HTR-8/SVneo (cell line): ENCODE measurements around the gene CLIP4.

Experiments
- DNase-seq: peaks from one replicate; pipeline ENCODE4 v3.0.0; 2011; ENCODE audit warnings: low spot score, mixed read lengths; ENCODE audit not compliant: insufficient read length
- FAIRE-seq: peaks from 2 replicates; lab custom pipeline; 2011; peaks lifted over from hg19 to GRCh38; lab: Jason Lieb, UNC

The CLIP4 gene

DNA sequence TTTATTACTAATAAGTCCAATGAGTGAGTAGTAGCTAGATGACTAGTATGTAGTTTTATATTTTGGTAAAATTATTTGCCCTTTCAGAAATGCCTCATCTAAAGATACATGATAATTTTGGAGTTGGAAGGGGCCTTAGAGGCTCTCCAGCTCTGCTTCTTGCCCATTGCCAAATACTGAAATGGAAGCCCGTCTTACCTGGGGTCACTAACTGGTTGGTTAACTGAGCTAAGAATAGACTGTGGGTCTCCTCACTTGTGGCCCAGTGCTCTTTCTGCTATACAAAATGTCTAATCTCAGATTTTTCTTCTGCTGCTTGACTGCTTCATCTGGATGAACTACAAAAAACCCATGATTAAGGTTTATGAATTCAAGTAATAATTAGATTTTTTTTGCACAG lies 67.1 kb downstream of the CLIP4 start:
- no peak for DNase-seq
- no peak for FAIRE-seq

DNA sequence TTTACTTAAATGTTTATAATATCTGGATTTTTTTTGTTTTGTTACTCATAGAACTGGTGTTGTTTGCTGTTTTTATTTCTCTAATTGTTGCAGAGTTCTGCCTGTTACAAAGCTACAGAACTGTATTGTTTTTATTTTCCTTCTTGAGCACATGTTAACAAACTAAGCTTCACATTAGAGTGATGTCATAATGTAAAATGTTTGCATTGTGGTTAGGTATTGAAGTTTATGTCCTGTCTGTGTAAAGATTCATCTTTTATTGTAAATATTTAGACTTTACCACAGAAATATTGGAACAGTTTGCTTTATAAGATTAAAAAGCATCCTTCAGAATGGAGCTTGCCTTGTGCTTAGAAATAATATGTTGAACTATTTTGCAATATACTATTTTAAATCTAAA lies 67.7 kb downstream of the CLIP4 start:
- DNase-seq, result no peak
- FAIRE-seq, result no peak

DNA sequence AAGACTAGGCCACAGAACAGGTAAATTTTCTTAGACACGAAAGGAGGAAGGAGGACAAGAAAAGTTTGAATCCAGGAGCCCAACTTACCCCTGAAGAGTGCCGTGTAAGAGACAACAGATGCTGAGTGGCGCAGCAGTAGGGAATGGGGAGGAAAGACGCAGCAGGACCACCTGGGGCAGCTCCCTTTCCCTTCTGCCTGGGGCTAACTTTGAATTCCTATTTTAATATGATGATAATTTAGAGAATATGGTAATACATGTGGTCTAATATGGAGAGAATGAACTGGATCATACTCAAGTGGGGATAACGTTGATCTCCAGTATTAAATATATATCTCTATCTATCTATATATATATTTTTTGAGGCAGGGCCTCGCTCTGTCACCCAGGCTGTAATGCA lies 69.3 kb downstream of the CLIP4 start:
- DNase-seq (no peak), FAIRE-seq (no peak)

DNA sequence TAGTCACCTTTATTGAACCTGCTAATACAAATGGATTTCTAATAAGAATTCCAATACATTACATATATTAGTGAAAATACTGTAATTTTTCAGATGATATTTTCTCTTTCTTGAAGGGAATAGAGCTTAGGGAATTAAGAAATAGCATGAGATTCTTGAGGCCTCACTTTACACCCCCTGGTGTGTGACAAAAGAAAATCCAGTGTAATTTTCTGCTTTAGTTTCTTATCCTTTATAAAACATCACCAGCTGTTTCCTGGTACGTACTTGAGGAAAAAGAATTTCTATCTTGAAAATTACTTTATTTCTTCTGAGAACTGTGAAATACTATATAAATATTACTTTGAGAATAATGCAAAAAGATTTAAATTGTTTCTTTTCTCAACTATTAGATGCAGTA lies 71.6 kb downstream of the CLIP4 start:
- FAIRE-seq (no peak), DNase-seq (no peak)

DNA sequence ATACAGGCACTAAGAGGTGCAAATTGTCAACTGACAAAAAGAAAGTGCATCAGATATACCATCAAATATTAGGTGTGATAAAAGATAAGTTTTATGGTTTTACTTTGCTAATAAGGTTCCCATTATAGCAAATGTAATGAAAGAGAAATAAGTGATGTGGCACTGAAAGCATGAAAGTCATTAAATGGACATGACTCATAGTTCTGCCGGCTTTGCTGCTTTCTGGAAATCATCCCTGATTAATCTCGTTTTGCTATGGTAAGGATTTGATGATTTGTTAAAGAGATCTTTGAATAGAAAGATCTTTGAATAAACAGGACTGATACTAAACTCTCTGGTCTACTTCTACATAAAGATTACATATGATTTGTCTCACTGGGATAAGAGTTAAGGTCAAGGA lies 72.7 kb downstream of the CLIP4 start:
- no peak for DNase-seq
- FAIRE-seq, result peak; percentile 36

DNA sequence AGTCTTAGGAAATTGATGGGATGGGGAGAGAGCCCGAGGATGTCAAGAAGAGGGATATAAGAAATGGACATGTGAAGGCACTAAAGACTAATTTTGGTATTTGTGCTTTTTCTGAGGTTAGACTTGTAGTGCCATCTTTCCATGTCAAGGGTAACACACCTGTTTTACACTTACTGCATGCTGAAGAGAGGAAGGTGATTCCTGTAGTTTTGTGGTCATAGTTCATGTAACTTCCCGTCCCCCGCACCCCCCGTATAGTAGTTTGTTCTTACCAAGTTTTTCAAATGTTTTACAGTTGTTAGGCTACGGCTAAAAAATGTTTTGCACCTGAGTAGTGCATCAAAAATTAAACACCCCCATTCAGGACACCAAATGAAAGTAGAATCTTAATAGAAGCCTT lies 73.8 kb downstream of the CLIP4 start:
- FAIRE-seq, result no peak
- no peak for DNase-seq

DNA sequence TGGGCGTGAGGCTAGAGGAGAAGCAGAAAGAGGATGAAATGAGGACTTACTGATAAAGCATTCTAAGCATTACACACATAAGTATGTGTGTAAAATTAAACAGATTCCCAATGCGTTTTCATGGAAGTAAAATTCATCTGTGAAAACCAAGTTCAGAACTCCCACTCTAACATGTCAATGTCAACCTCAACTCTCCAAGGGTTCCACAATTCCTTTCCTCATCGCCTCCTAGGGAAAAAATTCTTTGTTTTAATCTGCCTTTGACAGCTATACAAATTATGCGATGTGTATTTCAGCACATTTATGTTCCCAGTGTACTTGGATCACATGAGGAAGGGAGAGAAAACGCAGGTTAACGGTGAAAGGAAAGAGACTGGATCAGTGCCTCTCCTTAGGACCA lies 76.6 kb downstream of the CLIP4 start:
- FAIRE-seq (no peak), DNase-seq (no peak)

DNA sequence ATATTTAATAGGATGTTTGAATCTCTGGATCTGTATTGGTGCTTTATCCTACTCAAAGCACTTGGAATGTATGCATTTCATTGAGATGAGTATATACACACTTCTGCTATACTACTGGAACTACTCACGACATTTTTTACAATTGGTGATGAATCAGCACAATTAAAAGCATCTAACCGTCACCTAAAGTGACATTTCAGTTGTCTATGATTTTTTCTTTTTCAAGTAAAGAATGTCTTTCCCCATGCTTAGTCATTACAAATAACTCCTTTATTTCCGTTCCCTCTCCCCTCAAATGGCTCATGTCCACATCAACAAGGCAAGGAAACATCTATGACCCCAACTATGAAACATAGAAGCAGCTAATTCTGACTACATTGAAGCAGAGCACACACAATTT lies 77.3 kb downstream of the CLIP4 start:
- no peak for FAIRE-seq
- DNase-seq, result peak; percentile 25

DNA sequence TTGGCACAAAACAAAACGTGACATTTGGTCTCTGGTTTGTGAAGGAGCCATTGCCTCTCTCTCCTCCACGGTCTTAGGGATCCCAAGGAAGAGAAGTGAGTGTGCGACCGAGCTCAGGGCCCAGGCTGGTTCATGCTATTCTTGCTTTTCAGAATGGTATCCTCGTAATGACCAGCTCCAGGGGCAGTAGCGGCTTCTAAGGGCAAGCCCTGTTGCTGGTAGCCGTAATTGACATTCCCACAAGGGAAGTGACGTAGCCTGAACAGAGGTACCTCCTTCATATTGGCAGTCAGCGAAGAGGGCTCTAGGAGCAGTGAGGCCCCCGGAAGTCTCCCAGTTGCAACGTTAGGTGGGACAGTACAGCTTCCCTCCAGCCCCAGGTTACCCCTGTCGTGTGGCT lies 77.9 kb downstream of the CLIP4 start:
- FAIRE-seq (peak; percentile 38), DNase-seq (no peak)

DNA sequence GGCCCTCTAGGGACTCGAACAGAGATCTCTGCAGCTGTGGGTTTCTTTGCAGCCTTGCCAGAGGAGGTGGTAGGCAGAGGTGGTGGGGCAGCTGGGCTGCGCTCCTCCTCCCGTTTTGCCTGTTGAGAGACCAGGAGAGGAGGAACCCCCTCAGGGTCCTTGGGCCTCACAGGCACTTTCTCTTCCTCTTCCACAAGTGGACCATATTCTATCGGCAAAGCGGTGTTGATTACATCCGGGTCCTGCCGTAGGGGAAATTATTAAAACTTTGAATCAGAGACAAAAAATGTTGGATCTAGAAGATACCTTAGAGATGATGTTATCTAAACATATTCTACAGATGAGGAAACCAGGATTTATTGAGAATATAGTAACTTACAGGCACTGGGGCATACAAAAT lies 78.5 kb downstream of the CLIP4 start:
- no peak for DNase-seq
- no peak for FAIRE-seq

DNA sequence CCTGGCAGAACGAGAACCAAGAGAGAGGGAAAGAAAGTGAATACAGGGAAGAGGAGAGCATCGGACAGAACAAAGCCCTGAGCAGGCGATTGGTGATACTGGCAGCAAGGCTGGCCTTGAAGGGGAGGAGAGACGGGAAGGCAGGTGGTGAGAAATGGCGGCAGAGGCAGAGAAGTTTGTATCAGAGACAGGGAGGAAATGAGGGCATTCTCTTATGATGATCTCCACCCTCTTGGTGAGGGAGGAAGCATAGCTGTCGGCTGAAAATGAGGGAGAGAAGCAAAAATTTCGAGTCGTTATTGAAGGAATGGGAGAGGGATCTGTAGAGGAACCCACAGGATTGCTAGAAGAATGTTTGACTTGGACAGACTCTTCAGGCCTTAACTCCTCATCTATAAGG lies 80.6 kb downstream of the CLIP4 start:
- FAIRE-seq, result no peak
- DNase-seq, result no peak

DNA sequence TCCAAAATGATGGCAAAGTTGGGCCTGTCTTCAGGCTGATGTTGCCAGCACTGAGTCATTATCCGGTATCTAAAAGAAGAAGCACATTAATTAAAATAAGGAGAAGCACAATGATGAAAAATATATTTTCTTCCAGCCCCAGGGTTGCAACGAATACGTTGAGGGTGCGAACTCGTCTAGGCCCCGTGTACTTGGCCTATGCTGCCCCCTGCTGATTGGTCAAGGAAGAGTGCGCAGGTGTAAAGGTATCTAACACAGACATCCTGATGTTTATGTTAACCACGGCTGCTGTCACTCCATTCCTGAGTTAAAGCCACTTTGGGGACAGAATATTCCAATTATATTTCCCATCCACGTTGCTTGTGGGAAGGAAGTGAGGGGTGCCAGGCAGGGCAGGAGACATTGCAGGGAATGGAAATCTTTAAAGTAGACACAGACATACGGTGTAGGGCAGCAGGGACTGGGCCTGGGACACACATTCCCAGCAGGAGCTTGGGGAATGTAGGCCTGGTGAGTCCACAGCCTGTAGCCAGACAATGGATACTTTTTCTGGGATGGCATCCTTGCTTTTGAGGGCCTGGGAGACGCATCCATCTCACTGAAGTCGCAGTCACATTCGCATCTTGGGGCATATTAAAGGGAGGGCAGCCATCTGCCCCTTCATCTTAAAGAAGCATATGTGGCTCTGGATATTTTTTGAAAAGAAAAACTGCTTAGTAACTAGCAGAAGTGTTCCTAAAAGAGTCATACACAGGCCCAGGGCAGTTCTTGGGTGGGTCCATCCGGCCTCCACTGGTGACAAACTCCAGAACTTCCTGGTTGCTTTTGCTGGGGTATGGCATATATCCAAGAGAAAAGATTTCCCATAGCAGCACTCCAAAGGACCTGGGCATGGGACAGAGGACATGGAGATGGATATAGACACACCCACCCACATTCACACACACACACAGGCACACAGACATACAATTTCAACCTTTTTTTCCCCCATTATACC lies 81.9 kb downstream of the CLIP4 start:
- peak; percentile 68 for DNase-seq
- peak; percentile 96 for FAIRE-seq

DNA sequence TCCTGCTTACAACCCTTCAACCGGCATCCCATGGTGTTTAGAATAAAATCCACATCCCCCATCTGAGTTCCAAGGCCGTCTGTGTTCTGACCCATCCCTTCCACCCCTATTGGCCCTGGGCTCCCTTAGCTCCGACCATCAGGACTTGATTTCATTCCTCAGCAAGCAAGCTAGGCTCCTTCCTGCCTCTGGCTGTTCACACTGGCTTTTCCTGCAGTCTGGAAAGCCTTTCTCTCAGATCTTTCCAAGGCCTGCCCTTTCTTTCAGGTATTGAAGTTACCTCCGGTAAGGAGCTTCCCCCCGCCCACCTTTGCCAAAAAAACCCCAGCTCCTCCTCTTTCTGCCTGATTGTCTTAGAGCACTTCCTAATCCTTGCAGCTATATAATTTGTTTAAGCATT lies 86.8 kb downstream of the CLIP4 start:
- DNase-seq (no peak), FAIRE-seq (no peak)

DNA sequence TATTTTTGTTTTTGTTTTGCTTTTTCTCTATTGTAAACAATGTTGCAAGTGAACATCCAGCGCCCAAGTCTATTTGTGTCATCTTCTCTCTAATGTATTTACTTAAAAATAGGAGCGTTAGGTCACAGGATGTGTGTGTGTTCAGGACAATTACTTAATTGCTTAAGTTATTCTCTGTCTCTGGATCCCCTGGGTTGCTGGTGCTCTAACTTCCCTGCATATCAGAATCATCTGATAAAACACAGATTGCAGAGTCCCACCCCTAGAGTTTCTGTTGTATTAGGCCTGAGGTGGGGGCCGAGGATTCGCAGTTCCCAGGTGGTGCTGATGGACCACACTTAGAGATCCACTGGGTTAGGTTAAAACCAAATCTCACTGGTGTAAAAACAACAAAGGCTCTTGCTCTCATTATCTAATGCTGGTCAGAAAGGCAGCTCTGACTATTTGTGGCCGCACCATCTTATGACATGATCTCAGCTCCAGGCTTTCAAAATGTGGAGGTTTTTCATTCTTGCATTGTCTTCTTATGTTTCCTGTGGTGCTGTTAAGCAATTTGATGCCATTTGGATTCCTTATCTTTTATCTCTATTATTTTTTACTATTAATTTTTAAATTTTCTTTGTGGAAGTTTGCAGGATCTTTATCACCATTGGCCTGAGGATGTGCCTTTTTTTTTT lies 87.7 kb downstream of the CLIP4 start:
- DNase-seq (no peak), FAIRE-seq (no peak)

DNA sequence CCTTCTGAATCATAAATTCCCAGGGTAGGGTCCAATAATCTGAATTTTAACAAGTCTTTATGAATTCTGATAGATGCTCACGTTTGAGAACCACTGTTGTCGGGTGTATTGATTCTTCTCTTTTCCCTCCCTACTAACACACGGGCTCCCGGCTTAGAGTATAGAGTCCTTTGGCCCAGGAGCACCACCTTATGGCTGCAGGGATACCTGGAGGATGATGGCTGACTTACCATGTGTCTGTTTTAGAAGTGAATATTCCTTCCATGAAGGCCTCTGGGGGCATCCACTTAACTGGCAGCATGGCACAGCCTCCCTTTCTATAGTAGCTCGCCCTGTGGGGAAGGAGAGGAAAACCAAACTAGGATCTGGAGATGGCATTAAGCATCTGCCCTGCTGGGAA lies 91.7 kb downstream of the CLIP4 start:
- no peak for DNase-seq

DNA sequence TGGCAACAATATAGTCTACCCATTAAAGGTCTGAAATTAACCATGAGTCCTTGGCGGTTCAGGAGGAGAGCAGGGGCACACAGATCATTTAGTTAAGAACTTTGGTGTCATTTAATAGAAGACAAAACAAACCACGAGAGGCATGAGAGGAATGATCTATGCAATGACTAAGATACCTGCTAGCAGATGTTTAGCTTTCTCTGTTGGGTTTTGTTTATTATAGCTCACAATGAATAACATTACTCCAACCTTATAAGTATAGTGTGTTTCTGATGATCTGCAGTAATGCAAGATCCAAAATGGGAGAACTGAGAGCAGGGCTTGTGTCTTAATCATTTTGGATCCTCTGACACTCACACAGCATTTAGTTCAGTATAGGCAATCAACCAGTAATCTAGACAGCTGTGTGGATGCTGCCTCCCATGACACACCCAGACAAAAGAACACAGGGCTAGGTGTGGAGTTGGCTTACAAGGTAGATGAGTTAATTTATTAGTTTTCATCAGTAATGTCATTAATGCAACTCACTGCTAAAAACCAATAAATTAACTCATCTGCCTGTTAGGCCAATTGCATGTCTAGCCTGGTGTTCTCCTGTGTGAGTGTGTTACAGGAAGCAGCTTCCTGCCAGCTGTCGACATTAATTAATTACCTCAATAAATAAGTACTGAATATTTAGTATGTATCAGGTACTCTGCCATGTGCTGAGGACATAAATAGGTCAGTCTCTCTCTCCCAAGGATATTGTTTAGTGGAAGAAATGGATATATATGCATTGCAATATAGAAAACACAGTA lies 92.3 kb downstream of the CLIP4 start:
- peak; percentile 38 for FAIRE-seq
- DNase-seq, result no peak

More for the DNA sequence above, 91.7 kb downstream of the CLIP4 start:
- no peak for FAIRE-seq

DNA sequence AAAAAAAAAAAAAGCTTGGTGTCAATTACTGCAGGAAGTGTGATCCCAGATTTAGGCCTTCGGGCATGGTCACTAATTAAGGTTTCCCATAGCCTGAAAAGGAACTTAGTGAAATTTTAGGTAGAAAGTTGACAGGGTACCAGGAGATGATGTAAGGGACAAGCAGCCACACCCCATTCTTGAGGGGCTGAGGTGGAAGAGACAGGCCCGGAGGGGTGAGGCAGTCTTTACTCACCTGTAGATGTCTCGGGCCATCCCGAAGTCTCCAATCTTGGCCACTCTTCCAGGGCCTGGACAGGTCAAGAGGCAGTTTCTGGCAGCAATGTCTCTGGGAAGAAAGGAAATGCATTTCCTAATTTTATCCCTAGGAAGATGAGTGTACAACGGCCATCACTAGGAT lies 94.3 kb downstream of the CLIP4 start:
- DNase-seq (no peak), FAIRE-seq (no peak)

DNA sequence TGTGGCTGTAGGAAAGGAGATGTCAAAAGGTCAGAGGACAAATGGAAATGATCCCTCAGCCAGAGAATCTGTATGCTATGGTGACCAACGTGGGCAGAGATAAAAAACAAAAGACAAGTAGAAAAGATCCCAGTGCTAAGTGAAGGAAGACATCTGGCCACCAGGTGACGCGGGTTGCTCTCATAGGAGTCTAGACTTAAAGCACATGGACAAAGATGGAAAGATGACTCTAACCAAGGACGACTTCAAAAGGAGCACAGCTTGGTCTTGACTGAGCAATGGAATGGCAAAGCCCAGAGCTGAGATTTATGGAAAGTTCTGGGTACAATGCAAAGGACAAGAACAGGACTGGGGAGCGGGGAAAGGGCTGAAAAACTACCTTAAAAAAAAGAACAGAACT lies 96.8 kb downstream of the CLIP4 start:
- DNase-seq (no peak), FAIRE-seq (no peak)

DNA sequence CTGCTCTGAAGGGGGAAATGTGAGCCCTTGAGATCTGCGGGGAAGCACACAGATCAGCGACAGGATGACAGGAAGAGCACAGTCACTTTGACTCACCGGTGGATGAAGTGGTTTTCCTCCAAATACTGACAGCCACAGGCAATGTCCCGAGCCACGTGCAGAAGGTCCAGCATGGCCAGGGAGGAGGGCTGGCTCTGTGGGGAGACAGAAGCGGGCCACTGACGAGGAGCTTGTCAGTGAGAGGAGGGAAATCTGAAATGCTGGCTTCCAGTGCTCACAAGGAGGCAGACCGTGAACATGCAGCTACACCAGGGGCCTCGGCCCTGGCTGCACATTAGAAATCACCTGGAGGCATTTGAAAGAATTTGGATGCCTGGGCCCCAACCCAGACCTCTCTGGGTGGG lies 98.7 kb downstream of the CLIP4 start:
- FAIRE-seq (peak; percentile 57), DNase-seq (no peak)

DNA sequence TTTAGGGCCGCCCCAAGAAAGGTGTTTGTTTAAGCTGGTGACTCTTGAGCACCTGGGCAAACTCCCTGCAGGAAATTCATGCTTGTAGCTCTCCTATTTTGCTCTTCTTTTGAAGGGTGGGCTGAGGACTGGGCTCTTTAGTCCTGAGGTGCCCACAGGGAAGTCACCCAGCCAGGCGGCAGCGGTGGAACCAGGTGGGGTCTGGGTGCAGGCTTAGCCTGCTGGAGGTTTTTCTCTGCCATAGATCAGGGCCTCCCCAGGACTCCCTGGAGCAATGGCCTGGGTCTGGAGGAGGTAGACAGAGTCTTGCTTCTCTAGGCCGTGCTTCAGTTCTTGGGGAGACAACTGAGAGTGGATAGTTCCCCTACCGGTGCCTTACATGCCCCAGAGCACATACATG lies 99.9 kb downstream of the CLIP4 start:
- FAIRE-seq, result no peak
- DNase-seq, result no peak
